HCT116 (cell line): ENCODE measurements around the gene SNUPN.

Source experiments
- CTCF ChIP-seq, 3 experiments: fragments of 200-600 bp in 1 of 3; sonication (generic) in 1 of 3; IDR thresholded peaks in 2 of 3; conservative IDR thresholded peaks in 1 of 3; 2 replicates each; pipeline ENCODE4 v1.5.1; 2012 to 2017; ENCODE audit warnings: low read depth in 2 of 3, low read length in 2 of 3, antibody characterized with exemption in 1 of 3, borderline replicate concordance in 1 of 3, control low read depth in 1 of 3, mild to moderate bottlenecking in 1 of 3, mixed read lengths in 1 of 3, mixed run types in 1 of 3, moderate library complexity in 1 of 3; ENCODE audit not compliant: insufficient read depth in 1 of 3
- RAD21 ChIP-seq: IDR thresholded peaks from 2 replicates; pipeline ENCODE4 v1.6.1; 2012; ENCODE audit warnings: low read depth, mild to moderate bottlenecking
- YY1 ChIP-seq: IDR thresholded peaks from 2 replicates; pipeline ENCODE4 v1.6.1; 2011; ENCODE audit warnings: low read length, low read depth, moderate library complexity, mild to moderate bottlenecking; ENCODE audit not compliant: insufficient replicate concordance; ENCODE audit errors: extremely low read depth

- TF ChIP-seq RAD21: no peak
- TF ChIP-seq YY1: no peak
- TF ChIP-seq CTCF (IDR thresholded peaks at IDR 0.05 in 2 of 3, conservative IDR thresholded peaks at IDR 0.05 in 1 of 3; ENCODE audit: borderline replicate concordance in 1 of 3, insufficient read depth in 1 of 3, low read depth in 2 of 3, low read length in 2 of 3): no peak
Measured at GRCh38 chr15:75672646-75673425, 47.3 kb upstream of the SNUPN start.
